Smooth muscle cell (in vitro differentiated cells): ENCODE measurements around the gene KLF13. TPM values are rescaled to one million over a fixed set of nuclear protein-coding genes. Genes with fewer than 3 reads are reported as not detected.

ENCODE experiments used
- DNase-seq: peaks from one replicate; lab custom pipeline; 2025; ENCODE audit not compliant: unreplicated experiment; lab: John Stamatoyannopoulos, UW
- H2AFZ ChIP-seq: fragments of 200-600 bp; sonication (generic); 2 replicates; pipeline ENCODE4 v1.6.0; 2016; ENCODE audit warnings: antibody characterized with exemption, low read depth, mild to moderate bottlenecking
- H3F3A ChIP-seq: fragments of 200-600 bp; sonication (generic); 2 replicates; pipeline ENCODE4 v1.6.0; 2017; ENCODE audit warnings: antibody characterized with exemption, low read depth
- H3K27ac ChIP-seq: fragments of 200-600 bp; sonication (generic); 2 replicates; pipeline ENCODE4 v1.5.1; 2016; ENCODE audit warnings: low read depth, mild to moderate bottlenecking
- H3K27me3 ChIP-seq: fragments of 200-600 bp; sonication (generic); 2 replicates; pipeline ENCODE4 v1.6.1; 2016; ENCODE audit warnings: low read depth, mild to moderate bottlenecking
- H3K36me3 ChIP-seq: fragments of 200-600 bp; sonication (generic); 2 replicates; pipeline ENCODE4 v1.5.1; 2016; ENCODE audit warnings: low read depth
- H3K4me1 ChIP-seq: fragments of 200-600 bp; sonication (generic); 2 replicates; pipeline ENCODE4 v1.5.1; 2016; ENCODE audit warnings: low read depth
- H3K4me2 ChIP-seq: fragments of 200-600 bp; sonication (generic); 2 replicates; pipeline ENCODE4 v1.6.0; 2016; ENCODE audit warnings: mild to moderate bottlenecking
- H3K4me3 ChIP-seq: fragments of 200-600 bp; sonication (generic); 2 replicates; pipeline ENCODE4 v1.5.1; 2016; ENCODE audit warnings: mild to moderate bottlenecking
- H3K79me2 ChIP-seq: fragments of 200-600 bp; sonication (generic); 2 replicates; pipeline ENCODE4 v1.6.0; 2016; ENCODE audit warnings: low read depth, mild to moderate bottlenecking
- H3K9ac ChIP-seq: fragments of 200-600 bp; sonication (generic); 2 replicates; pipeline ENCODE4 v1.6.0; 2016; ENCODE audit warnings: low read depth
- H3K9me3 ChIP-seq: fragments of 200-600 bp; sonication (generic); replicated peaks from 2 replicates; pipeline ENCODE4 v1.5.1; 2016; ENCODE audit warnings: low read depth
- H4K20me1 ChIP-seq: fragments of 200-600 bp; sonication (generic); 2 replicates; pipeline ENCODE4 v1.6.0; 2016; ENCODE audit warnings: low read depth
- CTCF ChIP-seq: fragments of 200-600 bp; sonication (generic); IDR thresholded peaks from 2 replicates; pipeline ENCODE4 v1.5.1; 2017; ENCODE audit warnings: borderline replicate concordance, mild to moderate bottlenecking, antibody characterized with exemption; ENCODE audit not compliant: insufficient read depth, poor library complexity, severe bottlenecking
- WGBS: methylation state at CpG from one replicate; pipeline ENCODE4 v1.1.7; 2016; ENCODE audit warnings: low lambda C conversion rate; 5-methylcytosine and 5-hydroxymethylcytosine counted together
- polyA plus RNA-seq: library from polyadenylated mRNA; unstranded; fragments of >200 nt; fragmentation: Nextera tagmentation; extraction: Ambion mirVana; gene quantifications from 2 replicates; pipeline ENCODE4 v1.2.1, GENCODE V29; 2016
- total RNA-seq: library from RNA; depleted of rRNA; stranded (reverse); fragments of >200 nt; gene quantifications from 2 replicates; pipeline ENCODE4 v1.2.3, GENCODE V29; 2014

Gene KLF13
- total and polyA plus RNA-seq, 2 experiments from 2014 or later: 42.1 to 74.2 TPM

- no peak for TF ChIP-seq CTCF
- Histone ChIP-seq H3K79me2 (no peaks in the 10 kb centered on the region), H3F3A (peaks cover 13% of the 10 kb centered on the region), H3K4me1 (peaks cover 10% of the 10 kb centered on the region), H3K27me3 (no peaks in the 10 kb centered on the region), H3K9ac (peak overlapping the region; percentile 76), H3K27ac (peak overlapping the region; percentile 93), H4K20me1 (no peaks in the 10 kb centered on the region), H3K36me3 (no peaks in the 10 kb centered on the region), H3K4me3 (no peak overlapping the region), H2AFZ (no peak overlapping the region), H3K9me3 (no peaks in the 10 kb centered on the region), H3K4me2 (peak overlapping the region; percentile 45)
- no peak for DNase-seq
- WGBS: 45% methylated on average over 5 of the region's 5 CpGs
Observed at GRCh38 chr15:31403606-31404005, 77.0 kb downstream of the KLF13 start.

GRCh38 chr15:31404345-31404744, 77.7 kb downstream of the KLF13 start:
- H3K9ac ChIP-seq: no peak overlapping the region
- peak overlapping the region; percentile 93 for H3K27ac ChIP-seq
- H3K4me1 ChIP-seq: peaks cover 10% of the 10 kb centered on the region
- H3K9me3 ChIP-seq: no peaks in the 10 kb centered on the region
- H3K79me2 ChIP-seq: no peaks in the 10 kb centered on the region
- H3K36me3 ChIP-seq: no peaks in the 10 kb centered on the region
- no peaks in the 10 kb centered on the region for H4K20me1 ChIP-seq
- H2AFZ ChIP-seq: no peak overlapping the region
- no peak overlapping the region for H3K4me3 ChIP-seq
- H3K4me2 ChIP-seq: no peak overlapping the region
- no peak for DNase-seq
- no peaks in the 10 kb centered on the region for H3K27me3 ChIP-seq
- WGBS: 94% methylated on average over 3 of the region's 3 CpGs
- no peak for TF ChIP-seq CTCF
- H3F3A ChIP-seq: peaks cover 10% of the 10 kb centered on the region

GRCh38 chr15:31405200-31405920, 78.7 kb downstream of the KLF13 start:
- Histone ChIP-seq H4K20me1 (no peaks in the 10 kb centered on the region), H3K4me2 (no peak overlapping the region)
- whole genome bisulfite sequencing: 80% methylated on average over 13 of the region's 13 CpGs

More at GRCh38 chr15:31405200-31405920, 78.7 kb downstream of the KLF13 start:
- Histone ChIP-seq H3K4me1 (peaks cover 8% of the 10 kb centered on the region), H3F3A (peaks cover 6% of the 10 kb centered on the region), H3K27ac (no peak overlapping the region), H3K9me3 (no peaks in the 10 kb centered on the region), H3K79me2 (no peaks in the 10 kb centered on the region), H3K36me3 (no peaks in the 10 kb centered on the region), H2AFZ (no peak overlapping the region), H3K27me3 (no peaks in the 10 kb centered on the region), H3K4me3 (no peak overlapping the region), H3K9ac (no peak overlapping the region)
- DNase-seq: no peak
- TF ChIP-seq CTCF: no peak
